Stimulated activated CD4-positive, alpha-beta T cell treated with anti-CD3 and anti-CD28 coated beads, TNF-alpha, amount 100 ng/mL, for 1 hour (primary cell): ENCODE results near the gene PPP1R8.
"Not testable (repeated sequence)": the region's sequence is repeated elsewhere in the genome, so short reads cannot be mapped to it uniquely, and the experiment has no call there.

Experiments
- DNase-seq, 3 donors: peaks; one replicate each; pipeline ENCODE4 v3.0.0-alpha.2; 2020; ENCODE audit warnings: low read depth in 3 of 3, low spot score in 1 of 3

Gene PPP1R8

GRCh38 chr1:27869719-27870085 is 39.1 kb downstream of the PPP1R8 start:
- DNase-seq = no peak

- not testable (repeated sequence) for DNase-seq
Observed at GRCh38 chr1:27871076-27871475, 40.5 kb downstream of the PPP1R8 start.

GRCh38 chr1:27872059-27872801 is 41.6 kb downstream of the PPP1R8 start, which contains the start of gene THEMIS2:
Gene THEMIS2 (plus strand): TSS chr1:27872544. CDS start chr1:27872572, 28 bp downstream.
- peak in 2 of 3 donors; percentile 60 to 80 for DNase-seq

GRCh38 chr1:27872802-27873551 is 42.4 kb downstream of the PPP1R8 start:
- DNase-seq = peak in 1 of 3 donors; percentile 21

- no peak for DNase-seq
Observed at GRCh38 chr1:27873671-27874384, 43.2 kb downstream of the PPP1R8 start.

- no peak for DNase-seq
Observed at GRCh38 chr1:27876341-27877114, 45.9 kb downstream of the PPP1R8 start.

GRCh38 chr1:27877115-27877416 is 46.5 kb downstream of the PPP1R8 start:
- DNase-seq = no peak

GRCh38 chr1:27878039-27878438 is 47.5 kb downstream of the PPP1R8 start:
- DNase-seq = no peak

GRCh38 chr1:27878787-27879335 is 48.3 kb downstream of the PPP1R8 start:
- no peak for DNase-seq

GRCh38 chr1:27879374-27880082 is 48.9 kb downstream of the PPP1R8 start:
- DNase-seq = no peak

GRCh38 chr1:27882543-27882903 is 51.9 kb downstream of the PPP1R8 start:
- DNase-seq = no peak

- no peak for DNase-seq
Observed at GRCh38 chr1:27883536-27883935, 53.0 kb downstream of the PPP1R8 start.

GRCh38 chr1:27884006-27884954 is 53.7 kb downstream of the PPP1R8 start:
- no peak for DNase-seq

- DNase-seq = no peak
Observed at GRCh38 chr1:27885114-27885528, 54.5 kb downstream of the PPP1R8 start.

GRCh38 chr1:27885621-27886352 is 55.2 kb downstream of the PPP1R8 start:
- DNase-seq = no peak

GRCh38 chr1:27886353-27886679 is 55.7 kb downstream of the PPP1R8 start:
- no peak for DNase-seq

GRCh38 chr1:27886744-27887143 is 56.2 kb downstream of the PPP1R8 start:
- DNase-seq = no peak

GRCh38 chr1:27887215-27888021 is 56.8 kb downstream of the PPP1R8 start:
- no peak for DNase-seq
